GM18873 (cell line): Measurements from ENCODE around the gene CYP20A1.
"Not testable (repeated sequence)": the region's sequence is repeated elsewhere in the genome, so short reads cannot be mapped to it uniquely, and the experiment has no call there.

ENCODE experiments used
- ATAC-seq: cut with Tn5 transposase; IDR thresholded peaks from one replicate; pipeline ENCODE4 v1.9.1; 2021; ENCODE audit warnings: mild to moderate bottlenecking, moderate library complexity, moderate number of reproducible peaks; ENCODE audit not compliant: unreplicated experiment, low FRiP score

Gene CYP20A1

DNA sequence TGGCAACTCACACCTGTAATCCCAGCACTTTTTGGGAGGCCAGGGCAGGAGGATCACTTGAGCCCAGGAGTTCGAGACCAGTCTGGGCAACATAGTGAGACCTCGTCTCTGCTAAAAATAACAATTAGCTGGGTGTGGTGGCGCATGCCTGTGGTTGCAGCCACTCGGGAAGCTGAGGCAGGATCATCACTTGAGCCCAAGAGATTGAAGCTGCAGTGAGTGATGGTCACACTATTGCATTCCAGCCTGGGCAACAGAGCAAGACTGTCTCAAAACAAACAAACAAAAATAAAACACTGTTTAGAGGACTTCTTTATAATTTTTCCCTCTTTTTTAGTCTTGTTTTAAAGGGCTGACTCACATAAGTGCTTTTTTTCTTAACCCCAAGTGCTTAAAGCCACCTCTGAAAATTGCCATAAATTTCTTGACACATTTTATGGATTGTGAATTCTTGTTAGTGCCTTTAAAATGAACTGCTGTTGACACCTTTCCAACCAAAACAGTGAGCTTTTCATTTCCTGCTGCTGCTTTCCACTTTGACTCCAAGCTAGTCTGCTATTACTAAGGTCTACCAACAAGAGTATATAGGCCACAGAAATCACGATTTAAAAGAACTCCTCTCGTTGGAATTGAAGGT, 41.7 kb downstream of the CYP20A1 start:
- ATAC-seq: no peak

DNA sequence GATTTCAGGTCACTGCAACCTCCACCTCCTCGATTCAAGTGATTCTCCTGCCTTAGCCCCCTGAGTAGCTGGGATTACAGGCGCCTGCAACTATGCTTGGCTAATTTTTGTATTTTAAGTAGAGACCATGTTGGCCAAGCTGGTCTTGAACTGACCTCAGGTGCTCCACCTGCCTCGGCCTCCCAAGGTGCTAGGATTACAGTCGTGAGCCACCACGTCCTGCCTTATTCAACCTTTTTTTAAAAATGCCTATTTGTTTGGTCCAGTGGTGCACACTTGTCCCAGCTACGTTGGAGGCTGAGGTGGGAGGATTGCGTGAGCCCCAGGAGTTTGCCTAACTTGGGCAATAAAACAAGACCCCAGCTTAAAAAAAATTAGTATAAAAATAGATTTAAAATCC, 43.3 kb downstream of the CYP20A1 start:
- ATAC-seq: no peak

DNA sequence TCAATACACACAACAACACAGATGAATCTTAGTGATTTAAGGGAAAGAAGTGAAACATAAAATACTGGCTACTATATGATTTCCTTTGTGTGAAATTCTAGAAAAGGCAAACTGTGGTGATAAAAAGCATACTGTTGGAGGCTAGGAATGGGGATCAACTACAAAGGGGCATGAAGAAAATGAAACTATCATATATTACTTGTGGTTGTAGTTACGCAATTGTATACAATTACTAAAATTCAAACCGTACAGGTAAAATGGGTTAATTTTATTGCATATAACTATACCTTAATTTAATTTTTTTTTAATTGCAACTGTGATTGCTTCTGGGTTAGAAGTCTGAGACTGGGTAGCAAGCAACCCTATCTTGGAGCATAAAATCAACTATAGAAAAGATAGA, 47.7 kb downstream of the CYP20A1 start:
- ATAC-seq: no peak

DNA sequence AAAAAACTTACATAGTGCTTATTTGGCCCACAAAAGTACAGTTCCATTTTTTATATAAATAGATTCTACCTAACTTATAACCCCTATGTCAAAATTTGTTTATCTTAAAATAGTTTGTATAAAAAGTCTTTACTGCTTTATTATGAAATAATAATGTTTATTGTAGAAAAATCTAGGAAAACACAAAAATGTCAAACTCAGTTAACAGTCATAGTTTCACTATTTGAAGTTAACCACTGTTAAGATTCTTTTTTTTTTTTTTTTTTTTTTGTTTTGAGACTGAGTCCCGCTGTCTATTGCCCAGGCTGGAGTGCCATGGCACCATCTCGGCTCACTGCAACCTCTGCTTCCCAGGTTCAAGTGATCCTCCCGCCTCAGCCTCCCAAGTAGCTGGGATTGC, 62.8 kb downstream of the CYP20A1 start:
- no peak for ATAC-seq

DNA sequence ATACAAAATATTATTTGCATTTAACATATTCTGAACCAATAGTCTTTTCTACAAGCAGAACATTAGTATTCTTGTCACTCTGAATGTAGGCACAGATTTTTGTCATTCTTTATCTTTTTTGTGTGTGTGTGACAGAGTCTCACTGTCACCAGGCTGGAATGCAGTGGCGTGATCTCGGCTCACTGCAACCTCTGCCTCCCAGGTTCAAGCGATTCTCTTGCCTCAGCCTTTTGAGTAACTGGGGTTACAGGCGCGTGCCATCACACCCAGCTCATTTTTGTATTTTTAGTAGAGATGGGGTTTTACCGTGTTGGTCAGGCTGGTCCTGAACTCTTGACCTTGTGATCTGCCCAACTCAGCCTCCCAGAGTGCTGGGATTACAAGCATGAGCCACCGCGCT, 63.8 kb downstream of the CYP20A1 start:
- not testable (repeated sequence) for ATAC-seq

DNA sequence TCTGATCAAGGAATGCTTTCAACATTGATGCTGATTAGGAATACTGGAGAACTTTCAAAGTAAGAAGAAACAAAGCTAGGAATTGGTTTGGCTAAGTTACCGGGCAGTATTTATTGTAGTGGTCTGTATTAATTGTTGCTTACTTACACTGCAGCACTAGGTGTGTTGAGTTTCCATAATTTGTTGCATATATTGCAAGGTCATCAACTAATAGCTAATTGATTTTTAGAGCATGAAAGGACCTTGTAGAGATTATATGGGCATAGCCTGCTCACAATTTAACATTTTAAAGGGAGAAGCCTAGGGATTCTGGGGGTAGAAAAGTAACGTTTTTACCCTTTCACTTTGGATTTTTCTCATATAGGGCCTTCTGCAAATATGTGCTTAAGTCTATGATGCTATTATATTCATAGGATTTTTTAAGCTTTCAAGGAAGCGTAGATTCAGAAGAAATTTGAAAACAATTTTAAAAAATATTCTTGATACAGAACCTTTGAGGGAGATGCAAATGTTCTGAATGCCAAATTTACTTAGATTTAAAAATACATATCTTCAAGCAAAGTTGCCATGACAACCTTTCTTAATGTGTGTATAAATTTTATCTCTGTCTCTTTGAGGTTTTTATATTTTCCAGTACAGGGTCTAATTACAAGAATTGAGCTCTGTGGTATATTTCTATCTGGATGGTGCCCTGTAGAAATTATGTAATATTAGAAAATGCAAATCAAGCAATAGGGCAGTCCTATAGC, 72.0 kb downstream of the CYP20A1 start:
- ATAC-seq: no peak

DNA sequence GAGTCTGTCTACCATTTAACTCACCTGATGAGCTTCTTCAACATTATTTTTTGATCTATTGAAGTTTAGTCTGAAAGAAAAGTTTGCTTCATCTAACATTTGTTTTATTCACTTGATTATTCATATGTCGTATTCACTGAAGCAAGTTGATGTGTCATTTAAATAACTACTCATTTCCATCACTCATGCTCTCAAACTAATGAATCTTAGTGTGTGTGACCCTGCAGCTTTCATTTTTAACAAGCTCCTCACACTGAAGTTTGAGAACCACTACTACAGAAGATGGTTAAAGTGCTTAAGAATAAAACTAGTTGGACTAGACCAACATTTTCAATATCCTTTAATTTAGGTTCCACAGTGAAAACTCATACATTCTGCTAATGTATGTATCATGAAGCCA, 87.5 kb downstream of the CYP20A1 start:
- ATAC-seq: no peak

DNA sequence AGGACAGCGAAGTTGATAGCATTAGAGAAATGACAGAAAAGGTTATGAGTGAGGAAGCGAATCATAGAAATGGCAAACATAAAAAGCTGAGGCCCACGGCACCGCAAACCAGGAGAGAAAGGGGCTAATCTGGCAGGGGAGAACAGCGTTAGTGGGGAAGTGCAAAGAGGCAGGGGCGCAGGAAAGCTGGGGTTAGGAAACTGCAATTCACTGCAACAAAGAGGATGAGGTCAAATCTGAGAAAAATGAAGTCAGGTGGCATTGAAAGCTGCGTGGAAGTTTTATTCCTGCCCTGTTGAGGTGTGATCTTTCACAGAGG, 88.7 kb downstream of the CYP20A1 start:
- no peak for ATAC-seq

DNA sequence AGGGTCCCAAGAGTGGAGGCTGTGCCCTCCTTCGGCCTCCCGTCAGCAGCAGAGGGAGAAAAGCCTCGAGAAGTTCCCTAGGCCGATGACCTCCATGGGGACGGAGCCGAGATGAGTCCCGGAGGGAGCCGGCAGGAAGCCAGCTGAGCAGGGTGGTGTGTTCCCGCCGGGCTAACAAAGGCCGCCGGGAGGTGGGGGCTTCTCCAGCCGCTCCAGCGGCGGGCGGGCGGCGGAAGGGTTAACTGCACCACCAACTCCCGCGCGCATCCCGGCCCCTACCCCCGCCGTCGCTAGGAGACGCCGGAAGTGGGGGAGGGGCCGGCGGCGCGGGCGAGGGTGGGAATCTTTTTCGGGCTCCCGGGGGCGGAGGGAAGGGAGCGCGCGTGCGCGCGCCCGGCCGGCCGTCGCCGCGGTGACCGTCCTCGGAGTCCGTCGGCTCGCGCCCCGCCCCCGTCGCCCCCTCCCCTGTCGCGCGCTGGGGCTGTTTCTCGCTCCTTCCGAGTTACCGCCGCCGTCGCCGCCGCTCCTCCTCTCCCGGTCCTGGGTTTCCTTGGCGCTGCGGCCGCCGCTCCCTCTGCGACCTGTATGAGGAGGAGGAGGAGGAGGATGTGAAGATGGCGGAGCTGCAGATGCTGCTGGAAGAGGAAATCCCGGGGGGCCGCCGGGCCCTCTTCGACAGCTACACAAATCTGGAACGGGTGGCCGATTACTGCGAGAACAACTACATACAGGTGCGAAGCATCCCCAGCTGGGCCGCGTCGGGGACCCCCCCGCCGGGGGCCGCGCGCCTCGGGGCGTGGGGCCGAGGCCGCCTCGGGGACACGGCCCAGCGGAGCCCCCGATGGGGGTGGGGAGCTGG, 89.3 kb downstream of the CYP20A1 start, which contains the start of gene ABI2:
ABI2 (plus strand) TSS at position 494 of the 859 bp plus-strand sequence; CDS start at position 615, 121 bp downstream.
- ATAC-seq: no peak

DNA sequence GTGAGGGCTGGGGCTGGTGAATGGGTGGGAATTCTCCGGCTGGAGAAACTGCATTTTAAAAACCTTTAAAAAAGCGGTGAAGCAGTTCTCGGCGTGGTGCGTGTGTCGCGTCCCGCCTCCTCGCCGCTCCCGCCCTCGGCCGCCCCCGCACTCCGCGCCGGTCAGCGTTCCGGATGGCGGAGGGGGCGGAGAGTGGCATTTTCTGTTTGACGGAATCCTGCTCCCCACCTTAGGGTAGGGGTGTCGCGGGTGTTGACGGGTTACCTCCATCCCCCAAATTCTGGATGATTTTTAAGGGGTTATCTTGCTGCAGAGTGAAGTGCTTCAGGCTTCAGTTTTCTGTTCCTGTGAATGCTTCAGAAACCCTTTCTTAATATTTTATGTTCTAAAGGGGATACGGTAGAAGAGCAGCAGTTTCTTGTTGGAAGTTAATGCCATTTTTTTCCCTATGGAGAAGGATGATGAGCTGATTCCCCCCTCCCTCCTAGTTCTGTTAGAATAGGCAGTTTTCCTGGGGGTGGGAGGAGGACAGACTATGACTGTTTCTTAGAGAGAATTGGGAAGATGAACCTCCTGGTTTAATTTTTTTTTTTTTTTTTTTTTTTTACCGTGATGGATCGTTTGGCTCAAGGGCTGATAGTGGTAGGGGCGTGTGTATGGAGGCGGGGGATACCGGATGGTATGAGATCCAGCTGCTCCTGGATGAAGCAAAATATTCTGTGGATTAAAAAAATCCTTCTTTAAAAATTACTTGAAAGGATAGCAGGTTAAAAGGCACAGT, 90.1 kb downstream of the CYP20A1 start:
- no peak for ATAC-seq

DNA sequence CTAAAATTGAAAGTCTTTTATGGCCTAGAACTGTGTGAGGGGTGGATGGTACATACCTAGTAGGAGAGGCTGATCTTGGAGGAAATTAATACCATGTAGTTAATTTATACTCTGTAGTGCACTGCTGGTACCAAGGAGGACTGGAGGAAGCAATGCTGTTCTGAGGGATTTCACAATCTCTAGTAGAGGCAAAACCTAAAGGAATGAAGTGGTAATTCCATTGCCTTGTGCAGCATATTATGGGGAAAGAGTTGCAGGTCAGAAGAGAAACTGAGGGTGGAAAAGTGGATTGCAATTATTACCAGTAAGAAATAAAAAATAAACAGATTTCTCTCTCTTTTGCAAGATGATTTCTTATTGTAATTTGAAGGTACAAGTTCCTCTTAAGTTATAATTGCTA, 91.6 kb downstream of the CYP20A1 start:
- no peak for ATAC-seq

DNA sequence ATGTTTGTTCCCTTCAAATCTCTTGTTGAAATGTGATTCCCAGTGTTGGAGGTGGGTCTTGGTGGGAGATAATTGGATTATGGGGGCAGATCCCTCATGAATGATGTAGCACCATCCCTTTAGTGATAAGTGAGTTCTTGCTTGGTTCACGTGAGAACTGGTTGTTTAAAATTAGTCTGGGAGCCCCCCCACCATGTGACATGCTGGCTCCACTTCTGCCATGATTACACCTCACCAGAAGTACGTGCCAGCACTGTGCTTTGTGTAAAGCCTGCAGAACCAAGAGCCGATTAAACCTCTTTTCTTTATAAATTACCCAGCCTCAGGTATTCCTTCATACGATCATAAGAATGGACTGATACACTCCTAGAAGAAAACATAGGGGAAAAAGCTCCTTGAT, 99.5 kb downstream of the CYP20A1 start:
- no peak for ATAC-seq

DNA sequence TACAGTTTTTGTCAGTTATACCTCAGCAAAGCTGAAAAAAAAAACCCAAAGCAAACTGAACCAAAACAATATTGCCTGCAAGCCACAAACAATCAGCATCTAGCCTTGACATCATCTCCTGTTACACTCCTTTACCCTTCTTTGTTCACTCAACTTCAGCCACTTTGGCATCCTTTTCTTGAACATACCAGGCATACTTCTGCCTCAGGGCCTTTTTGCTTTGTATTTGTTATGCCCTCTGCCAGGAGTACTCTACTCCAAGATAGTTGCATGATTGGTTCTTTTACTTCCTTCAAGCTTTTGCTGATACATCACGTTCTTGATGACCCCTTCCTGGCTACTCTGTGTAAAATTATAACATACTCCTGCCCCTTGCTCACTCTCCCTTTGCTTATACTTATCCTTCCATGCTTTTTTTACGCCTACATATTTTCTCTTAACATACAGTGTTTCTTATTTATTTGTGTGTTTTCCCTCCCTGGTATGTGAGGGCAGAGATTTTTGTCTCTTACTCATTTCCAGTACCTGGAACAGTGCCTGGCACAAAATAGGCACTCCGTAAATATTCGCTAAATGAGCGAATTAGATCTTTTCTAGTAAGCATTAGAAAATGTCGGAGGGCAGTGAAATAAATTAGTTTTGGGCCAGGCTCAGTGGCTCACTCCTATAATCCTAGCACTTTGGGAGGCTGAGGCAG, 102.1 kb downstream of the CYP20A1 start:
- no peak for ATAC-seq

DNA sequence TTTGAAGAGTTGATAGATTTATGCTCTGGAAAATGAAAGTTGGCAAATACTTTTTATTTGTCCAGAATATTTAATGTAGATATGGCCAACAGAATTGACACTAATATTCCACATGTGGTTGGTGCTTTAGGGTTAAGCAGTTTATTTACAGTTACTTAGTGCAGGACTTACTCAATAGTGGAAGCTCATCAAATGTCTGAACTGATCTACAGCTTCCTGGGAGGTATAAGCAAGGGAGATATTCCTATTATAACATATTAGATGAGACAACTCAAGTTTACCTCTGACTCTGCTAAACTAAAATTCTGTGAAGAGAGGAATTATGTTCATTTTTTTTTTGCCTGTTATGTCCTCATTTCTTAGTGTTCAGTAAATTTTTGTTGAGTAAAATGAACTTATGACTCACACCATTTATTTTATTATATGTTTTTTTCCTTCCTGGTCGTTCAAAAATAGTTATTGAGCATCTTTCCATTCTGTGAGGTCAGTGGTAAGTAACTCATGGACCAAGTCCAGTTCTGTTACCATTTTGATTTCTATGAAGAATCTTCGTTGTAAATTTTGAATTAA, 103.0 kb downstream of the CYP20A1 start:
- ATAC-seq: no peak

DNA sequence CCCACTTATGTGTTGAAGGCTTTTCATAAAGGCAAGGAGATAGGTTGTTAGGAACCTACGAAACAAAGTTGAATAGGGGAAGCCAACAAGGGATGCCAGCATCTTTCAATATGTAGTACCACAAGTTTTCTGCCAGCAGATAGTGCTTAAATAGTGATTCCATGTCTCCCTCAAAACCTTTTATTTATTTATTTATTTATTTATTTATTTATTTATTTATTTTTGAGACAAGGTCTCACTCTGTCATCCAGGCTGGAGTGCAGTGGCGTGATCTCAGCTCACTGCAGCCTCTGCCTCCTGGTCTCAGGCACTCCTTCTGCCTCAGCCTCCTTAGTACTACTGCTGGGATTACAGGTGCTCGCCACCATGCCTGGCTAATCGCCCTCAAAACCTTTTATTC, 103.6 kb downstream of the CYP20A1 start:
- ATAC-seq: not testable (repeated sequence)

DNA sequence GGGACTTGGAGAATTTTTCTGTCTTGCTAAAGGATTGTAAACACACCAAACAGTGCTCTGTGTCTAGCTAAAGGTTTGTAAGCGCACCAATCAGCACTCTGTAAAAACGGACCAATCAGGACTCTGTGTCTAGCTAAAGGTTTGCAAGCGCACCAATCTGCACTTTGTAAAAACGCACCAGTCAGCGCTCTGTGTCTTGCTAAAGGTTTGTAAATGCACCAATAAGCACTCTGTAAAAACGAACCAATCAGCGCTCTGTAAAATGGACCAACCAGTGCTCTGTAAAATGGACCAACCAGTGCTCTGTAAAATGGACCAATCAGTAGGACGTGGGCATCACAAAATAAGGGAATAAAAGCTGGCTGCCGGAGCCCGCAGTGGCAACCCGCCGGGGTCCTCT, 105.8 kb downstream of the CYP20A1 start:
- ATAC-seq: no peak

DNA sequence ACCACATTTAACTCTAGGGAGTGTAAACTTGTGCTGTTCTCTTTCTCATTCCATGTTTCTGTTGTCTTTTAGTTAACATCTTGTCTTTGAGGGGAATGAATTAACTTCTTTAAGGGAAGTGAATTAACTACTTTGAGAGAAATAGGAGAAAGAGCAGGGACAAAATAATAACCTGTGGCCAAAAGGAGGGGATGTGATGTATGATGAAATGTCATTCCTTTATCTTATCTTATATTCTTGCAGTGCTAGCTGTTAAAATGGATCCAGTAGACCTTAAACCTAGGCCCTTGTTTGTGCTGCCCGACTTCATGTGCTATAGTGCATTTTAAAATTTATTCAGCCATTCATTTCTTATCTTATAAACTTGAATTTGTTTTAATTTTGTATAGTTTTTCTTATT, 107.8 kb downstream of the CYP20A1 start:
- ATAC-seq: no peak

DNA sequence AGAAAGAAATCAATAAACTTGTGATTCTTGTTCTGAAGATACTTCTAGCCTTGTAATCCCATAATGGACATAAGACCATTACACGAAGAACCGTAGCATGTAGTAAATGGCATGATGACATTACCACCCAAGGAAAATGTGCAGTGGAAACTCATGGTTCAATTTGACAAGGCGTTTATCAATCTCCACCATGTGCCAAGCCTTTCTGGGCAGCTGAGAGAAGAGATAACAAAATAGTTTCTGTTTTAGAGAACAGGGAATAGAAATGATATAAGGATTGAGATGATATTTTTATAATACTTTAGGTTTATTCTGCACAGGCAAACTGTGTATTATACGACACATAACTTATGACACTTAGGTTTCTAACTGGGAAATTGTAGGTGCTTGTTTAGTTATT, 108.6 kb downstream of the CYP20A1 start:
- ATAC-seq: no peak

DNA sequence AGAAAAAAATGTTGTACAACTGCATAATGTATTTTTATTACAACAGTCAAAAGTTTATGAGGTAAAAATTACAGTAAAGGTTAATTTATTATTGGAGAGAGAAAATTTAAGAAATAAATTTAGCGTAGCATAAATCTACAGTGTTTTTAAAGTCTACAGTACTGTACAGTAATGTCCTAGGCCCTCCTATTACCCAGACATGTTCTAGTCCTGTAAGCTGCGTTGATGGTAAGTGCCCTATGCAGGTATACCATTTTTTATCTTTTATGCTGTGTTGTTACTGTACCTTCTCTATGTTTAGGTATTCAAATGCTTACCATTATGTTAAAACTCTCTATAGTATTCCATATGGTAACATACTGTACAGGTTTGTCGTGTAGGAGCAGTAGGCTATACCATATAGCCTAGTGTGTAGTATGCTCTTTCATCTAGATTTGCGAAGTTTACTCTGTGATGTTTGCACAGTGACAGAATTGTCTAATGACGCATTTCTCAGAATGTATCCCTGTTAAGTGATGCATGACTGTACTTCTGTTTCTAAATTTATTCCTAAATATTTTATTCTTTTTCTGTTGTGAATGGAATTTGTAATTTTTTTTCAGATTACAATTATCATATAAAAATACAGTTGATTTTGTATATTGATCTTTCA, 113.9 kb downstream of the CYP20A1 start:
- no peak for ATAC-seq
